Measurements from ENCODE around the gene FGF14. TPM values are rescaled to one million over a fixed set of nuclear protein-coding genes. Genes with fewer than 3 reads are reported as not detected.

Gene FGF14
- total and polyA plus RNA-seq, 2 experiments from 2014 or later, result 0.03 TPM; not detected in 1

DNA sequence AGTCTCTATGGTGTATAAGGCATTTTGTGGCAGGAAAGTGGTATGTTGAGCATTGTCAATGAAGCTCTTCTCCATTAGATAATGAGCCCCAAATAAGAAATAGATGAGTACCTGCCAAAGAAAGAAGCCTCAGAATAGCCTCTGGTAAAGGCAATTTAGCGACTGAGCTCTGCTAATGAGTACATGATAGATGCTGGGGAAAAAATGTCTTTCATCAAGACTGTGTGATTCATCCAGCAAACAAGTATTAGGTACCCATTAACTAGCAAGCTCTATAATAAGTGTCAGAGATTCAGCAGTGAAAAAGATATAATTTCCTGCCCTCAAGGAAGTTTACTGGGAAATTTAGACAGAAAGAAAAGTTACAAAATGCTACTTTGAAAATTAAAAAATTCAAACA, 654.8 kb downstream of the FGF14 start (continued):
- TF ChIP-seq, protein P1, sequence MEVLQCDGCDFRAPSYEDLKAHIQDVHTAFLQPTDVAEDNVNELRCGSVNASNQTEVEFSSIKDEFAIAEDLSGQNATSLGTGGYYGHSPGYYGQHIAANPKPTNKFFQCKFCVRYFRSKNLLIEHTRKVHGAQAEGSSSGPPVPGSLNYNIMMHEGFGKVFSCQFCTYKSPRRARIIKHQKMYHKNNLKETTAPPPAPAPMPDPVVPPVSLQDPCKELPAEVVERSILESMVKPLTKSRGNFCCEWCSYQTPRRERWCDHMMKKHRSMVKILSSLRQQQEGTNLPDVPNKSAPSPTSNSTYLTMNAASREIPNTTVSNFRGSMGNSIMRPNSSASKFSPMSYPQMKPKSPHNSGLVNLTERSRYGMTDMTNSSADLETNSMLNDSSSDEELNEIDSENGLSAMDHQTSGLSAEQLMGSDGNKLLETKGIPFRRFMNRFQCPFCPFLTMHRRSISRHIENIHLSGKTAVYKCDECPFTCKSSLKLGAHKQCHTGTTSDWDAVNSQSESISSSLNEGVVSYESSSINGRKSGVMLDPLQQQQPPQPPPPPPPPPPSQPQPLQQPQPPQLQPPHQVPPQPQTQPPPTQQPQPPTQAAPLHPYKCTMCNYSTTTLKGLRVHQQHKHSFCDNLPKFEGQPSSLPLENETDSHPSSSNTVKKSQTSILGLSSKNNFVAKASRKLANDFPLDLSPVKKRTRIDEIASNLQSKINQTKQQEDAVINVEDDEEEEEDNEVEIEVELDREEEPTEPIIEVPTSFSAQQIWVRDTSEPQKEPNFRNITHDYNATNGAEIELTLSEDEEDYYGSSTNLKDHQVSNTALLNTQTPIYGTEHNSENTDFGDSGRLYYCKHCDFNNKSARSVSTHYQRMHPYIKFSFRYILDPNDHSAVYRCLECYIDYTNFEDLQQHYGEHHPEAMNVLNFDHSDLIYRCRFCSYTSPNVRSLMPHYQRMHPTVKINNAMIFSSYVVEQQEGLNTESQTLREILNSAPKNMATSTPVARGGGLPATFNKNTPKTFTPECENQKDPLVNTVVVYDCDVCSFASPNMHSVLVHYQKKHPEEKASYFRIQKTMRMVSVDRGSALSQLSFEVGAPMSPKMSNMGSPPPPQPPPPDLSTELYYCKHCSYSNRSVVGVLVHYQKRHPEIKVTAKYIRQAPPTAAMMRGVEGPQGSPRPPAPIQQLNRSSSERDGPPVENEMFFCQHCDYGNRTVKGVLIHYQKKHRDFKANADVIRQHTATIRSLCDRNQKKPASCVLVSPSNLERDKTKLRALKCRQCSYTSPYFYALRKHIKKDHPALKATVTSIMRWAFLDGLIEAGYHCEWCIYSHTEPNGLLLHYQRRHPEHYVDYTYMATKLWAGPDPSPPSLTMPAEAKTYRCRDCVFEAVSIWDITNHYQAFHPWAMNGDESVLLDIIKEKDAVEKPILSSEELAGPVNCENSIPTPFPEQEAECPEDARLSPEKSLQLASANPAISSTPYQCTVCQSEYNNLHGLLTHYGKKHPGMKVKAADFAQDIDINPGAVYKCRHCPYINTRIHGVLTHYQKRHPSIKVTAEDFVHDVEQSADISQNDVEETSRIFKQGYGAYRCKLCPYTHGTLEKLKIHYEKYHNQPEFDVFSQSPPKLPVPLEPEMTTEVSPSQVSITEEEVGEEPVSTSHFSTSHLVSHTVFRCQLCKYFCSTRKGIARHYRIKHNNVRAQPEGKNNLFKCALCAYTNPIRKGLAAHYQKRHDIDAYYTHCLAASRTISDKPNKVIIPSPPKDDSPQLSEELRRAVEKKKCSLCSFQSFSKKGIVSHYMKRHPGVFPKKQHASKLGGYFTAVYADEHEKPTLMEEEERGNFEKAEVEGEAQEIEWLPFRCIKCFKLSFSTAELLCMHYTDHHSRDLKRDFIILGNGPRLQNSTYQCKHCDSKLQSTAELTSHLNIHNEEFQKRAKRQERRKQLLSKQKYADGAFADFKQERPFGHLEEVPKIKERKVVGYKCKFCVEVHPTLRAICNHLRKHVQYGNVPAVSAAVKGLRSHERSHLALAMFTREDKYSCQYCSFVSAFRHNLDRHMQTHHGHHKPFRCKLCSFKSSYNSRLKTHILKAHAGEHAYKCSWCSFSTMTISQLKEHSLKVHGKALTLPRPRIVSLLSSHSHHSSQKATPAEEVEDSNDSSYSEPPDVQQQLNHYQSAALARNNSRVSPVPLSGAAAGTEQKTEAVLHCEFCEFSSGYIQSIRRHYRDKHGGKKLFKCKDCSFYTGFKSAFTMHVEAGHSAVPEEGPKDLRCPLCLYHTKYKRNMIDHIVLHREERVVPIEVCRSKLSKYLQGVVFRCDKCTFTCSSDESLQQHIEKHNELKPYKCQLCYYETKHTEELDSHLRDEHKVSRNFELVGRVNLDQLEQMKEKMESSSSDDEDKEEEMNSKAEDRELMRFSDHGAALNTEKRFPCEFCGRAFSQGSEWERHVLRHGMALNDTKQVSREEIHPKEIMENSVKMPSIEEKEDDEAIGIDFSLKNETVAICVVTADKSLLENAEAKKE (CRISPR knock-in tag; IDR thresholded peaks at IDR 0.05), result no peak
- TF ChIP-seq EZH2phosphoT487 (IDR thresholded peaks at IDR 0.05; ENCODE audit: unreplicated experiment), result no peak

DNA sequence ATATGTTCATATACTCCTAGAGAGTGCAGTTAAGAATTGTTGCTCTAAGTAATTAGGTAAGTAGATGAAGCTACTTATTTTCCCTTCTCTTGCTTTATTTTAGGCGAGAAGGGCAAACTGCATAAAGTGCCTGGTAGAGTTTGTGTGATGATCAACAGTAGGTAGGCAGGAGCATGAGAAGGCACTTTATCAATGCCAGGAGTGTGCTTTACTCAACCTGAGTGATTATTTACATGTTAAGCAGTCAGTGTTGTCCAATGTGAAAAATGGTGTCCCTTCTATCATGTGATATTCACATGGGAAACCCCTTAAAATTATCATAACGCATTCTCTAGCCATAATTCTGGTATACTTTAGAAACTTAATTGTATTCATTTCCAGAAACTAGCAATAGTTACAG, 655.3 kb downstream of the FGF14 start:
- no peaks in the 10 kb centered on the region for H3K9me2 ChIP-seq (ENCODE audit: insufficient read depth)
- H3K36me3 ChIP-seq (ENCODE audit: insufficient read depth), result no peaks in the 10 kb centered on the region
- H3K4me2 ChIP-seq, result no peak overlapping the region
- no peak overlapping the region for H3K4me3 ChIP-seq
- H3K4me1 ChIP-seq (ENCODE audit: insufficient read depth), result peaks cover 4% of the 10 kb centered on the region
- no peaks in the 10 kb centered on the region for H3K79me2 ChIP-seq (replicated peaks; ENCODE audit: insufficient read depth)
- no peak overlapping the region for H3K27ac ChIP-seq (ENCODE audit: low read depth)
- H3F3A ChIP-seq (replicated peaks; ENCODE audit: low read depth), result no peaks in the 10 kb centered on the region
- no peak overlapping the region for H2AFZ ChIP-seq
- H3K4me1 Mint-ChIP-seq, result peaks cover 10% of the 10 kb centered on the region
- H3K27ac Mint-ChIP-seq, result no peak overlapping the region
- H3K4me3 Mint-ChIP-seq, result no peak overlapping the region
- no peaks in the 10 kb centered on the region for H3K9me3 Mint-ChIP-seq
- H3K27me3 Mint-ChIP-seq (ENCODE audit: insufficient read depth, low read depth, poor library complexity), result no peaks in the 10 kb centered on the region
- DNase-seq (ENCODE audit: low spot score) (no peak), ATAC-seq (no peak)
- no peaks in the 10 kb centered on the region for H3K36me3 Mint-ChIP-seq (ENCODE audit: low read depth)
- H4K20me1 ChIP-seq (replicated peaks; ENCODE audit: insufficient read depth), result no peaks in the 10 kb centered on the region
- H3K27me3 ChIP-seq (ENCODE audit: insufficient read depth), result no peaks in the 10 kb centered on the region
- TF ChIP-seq JUNB (IDR thresholded peaks at IDR 0.05; ENCODE audit: unreplicated experiment), result no peak
- no peak for TF ChIP-seq POLR2AphosphoS5 (IDR thresholded peaks at IDR 0.05; ENCODE audit: low read depth)
- no peak for TF ChIP-seq EZH2 (IDR thresholded peaks at IDR 0.05; ENCODE audit: low read depth, unreplicated experiment)
- TF ChIP-seq CREB1 (CRISPR knock-in tag; IDR thresholded peaks at IDR 0.05; ENCODE audit: low read depth), result no peak
- no peak for TF ChIP-seq EZH2phosphoT487 (IDR thresholded peaks at IDR 0.05; ENCODE audit: unreplicated experiment)
- no peak for TF ChIP-seq ZNF114 (CRISPR knock-in tag; IDR thresholded peaks at IDR 0.05)
- TF ChIP-seq, protein P2, sequence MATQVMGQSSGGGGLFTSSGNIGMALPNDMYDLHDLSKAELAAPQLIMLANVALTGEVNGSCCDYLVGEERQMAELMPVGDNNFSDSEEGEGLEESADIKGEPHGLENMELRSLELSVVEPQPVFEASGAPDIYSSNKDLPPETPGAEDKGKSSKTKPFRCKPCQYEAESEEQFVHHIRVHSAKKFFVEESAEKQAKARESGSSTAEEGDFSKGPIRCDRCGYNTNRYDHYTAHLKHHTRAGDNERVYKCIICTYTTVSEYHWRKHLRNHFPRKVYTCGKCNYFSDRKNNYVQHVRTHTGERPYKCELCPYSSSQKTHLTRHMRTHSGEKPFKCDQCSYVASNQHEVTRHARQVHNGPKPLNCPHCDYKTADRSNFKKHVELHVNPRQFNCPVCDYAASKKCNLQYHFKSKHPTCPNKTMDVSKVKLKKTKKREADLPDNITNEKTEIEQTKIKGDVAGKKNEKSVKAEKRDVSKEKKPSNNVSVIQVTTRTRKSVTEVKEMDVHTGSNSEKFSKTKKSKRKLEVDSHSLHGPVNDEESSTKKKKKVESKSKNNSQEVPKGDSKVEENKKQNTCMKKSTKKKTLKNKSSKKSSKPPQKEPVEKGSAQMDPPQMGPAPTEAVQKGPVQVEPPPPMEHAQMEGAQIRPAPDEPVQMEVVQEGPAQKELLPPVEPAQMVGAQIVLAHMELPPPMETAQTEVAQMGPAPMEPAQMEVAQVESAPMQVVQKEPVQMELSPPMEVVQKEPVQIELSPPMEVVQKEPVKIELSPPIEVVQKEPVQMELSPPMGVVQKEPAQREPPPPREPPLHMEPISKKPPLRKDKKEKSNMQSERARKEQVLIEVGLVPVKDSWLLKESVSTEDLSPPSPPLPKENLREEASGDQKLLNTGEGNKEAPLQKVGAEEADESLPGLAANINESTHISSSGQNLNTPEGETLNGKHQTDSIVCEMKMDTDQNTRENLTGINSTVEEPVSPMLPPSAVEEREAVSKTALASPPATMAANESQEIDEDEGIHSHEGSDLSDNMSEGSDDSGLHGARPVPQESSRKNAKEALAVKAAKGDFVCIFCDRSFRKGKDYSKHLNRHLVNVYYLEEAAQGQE (IDR thresholded peaks at IDR 0.05; ENCODE audit: unreplicated experiment), result no peak

Measured in GM23338 (cell line).